Measurements from ENCODE around the gene CFAP57.

Gene CFAP57

GRCh38 chr1:43229826-43230780, 58.0 kb downstream of the CFAP57 start:
- DNase-seq = no peak

GRCh38 chr1:43232074-43232473, 59.9 kb downstream of the CFAP57 start:
- DNase-seq = no peak

- no peak for DNase-seq
These were observed 60.4 kb downstream of the CFAP57 start for GRCh38 chr1:43232482-43232881.

- no peak for DNase-seq
These were observed 61.5 kb downstream of the CFAP57 start for GRCh38 chr1:43233631-43234030.

GRCh38 chr1:43234267-43234666, 62.1 kb downstream of the CFAP57 start:
- no peak for DNase-seq

- no peak for DNase-seq
These were observed 62.9 kb downstream of the CFAP57 start for GRCh38 chr1:43235040-43235439.

- no peak for DNase-seq
These were observed 63.5 kb downstream of the CFAP57 start for GRCh38 chr1:43235451-43236121.

- no peak for DNase-seq
These were observed 65.0 kb downstream of the CFAP57 start for GRCh38 chr1:43237121-43237520.

GRCh38 chr1:43238085-43238484, 66.0 kb downstream of the CFAP57 start:
- DNase-seq = no peak

- no peak for DNase-seq
These were observed 66.9 kb downstream of the CFAP57 start for GRCh38 chr1:43238991-43239469.

- DNase-seq = peak in 1 of 2 donors; percentile 49
These were observed 67.4 kb downstream of the CFAP57 start for GRCh38 chr1:43239484-43239883.

GRCh38 chr1:43241413-43241836, 69.3 kb downstream of the CFAP57 start:
- no peak for DNase-seq

- no peak for DNase-seq
These were observed 71.2 kb downstream of the CFAP57 start for GRCh38 chr1:43243299-43243698.

- DNase-seq = no peak
These were observed 74.5 kb downstream of the CFAP57 start for GRCh38 chr1:43246466-43247213.

GRCh38 chr1:43247256-43247921, 75.3 kb downstream of the CFAP57 start:
- DNase-seq = no peak

- no peak for DNase-seq
These were observed 78.2 kb downstream of the CFAP57 start for GRCh38 chr1:43250351-43250761.

GRCh38 chr1:43251024-43251423, 78.9 kb downstream of the CFAP57 start:
- no peak for DNase-seq

- no peak for DNase-seq
These were observed 80.1 kb downstream of the CFAP57 start for GRCh38 chr1:43252225-43252624.

GRCh38 chr1:43253173-43253572, 81.0 kb downstream of the CFAP57 start:
- no peak for DNase-seq

- no peak for DNase-seq
These were observed 81.7 kb downstream of the CFAP57 start for GRCh38 chr1:43253876-43254275.

GRCh38 chr1:43255438-43256210, 83.5 kb downstream of the CFAP57 start:
- DNase-seq = no peak

Measured in bone marrow (tissue), 2 donors.